WTC11 (cell line): ENCODE data around the gene SESN2. TPM values are rescaled to one million over a fixed set of nuclear protein-coding genes. Genes with fewer than 3 reads are reported as not detected.
"Not testable (repeated sequence)": the region's sequence is repeated elsewhere in the genome, so short reads cannot be mapped to it uniquely, and the experiment has no call there.

Experiments used
- ATAC-seq: fragments of 200-7000 bp; cut with Tn5 transposase; 2 replicates; pipeline ENCODE4 v1.10.0; 2021; ENCODE audit warnings: mild to moderate bottlenecking, moderate library complexity
- CTCF ChIA-PET: fragments of 300-600 bp; sonication (Branson Sonifier 250); formaldehyde crosslinking; loops from one replicate; lab custom pipeline; 2021; ENCODE audit warnings: antibody characterized with exemption; lab: Charles Lee
- POLR2A ChIA-PET: fragments of 350-600 bp; sonication (Branson Sonifier 250); formaldehyde crosslinking; loops from one replicate; lab custom pipeline; 2021; ENCODE audit warnings: antibody characterized with exemption; lab: Charles Lee
- DNase-seq: peaks from one replicate; pipeline ENCODE4 v3.0.0; 2021; ENCODE audit warnings: low spot score
- H3K27ac Mint-ChIP-seq: 2 replicates; pipeline ENCODE4 v1.8.0; 2021; ENCODE audit warnings: mixed read lengths
- H3K27me3 Mint-ChIP-seq: 2 replicates; pipeline ENCODE4 v1.8.0; 2021; ENCODE audit warnings: low read depth, mild to moderate bottlenecking, moderate library complexity, mixed read lengths
- H3K36me3 Mint-ChIP-seq: 2 replicates; pipeline ENCODE4 v1.8.0; 2021; ENCODE audit warnings: mixed read lengths
- H3K4me1 Mint-ChIP-seq: 2 replicates; pipeline ENCODE4 v1.8.0; 2022; ENCODE audit warnings: mixed read lengths
- H3K4me3 Mint-ChIP-seq: 2 replicates; pipeline ENCODE4 v1.8.0; 2021; ENCODE audit warnings: mild to moderate bottlenecking, moderate library complexity, mixed read lengths
- H3K9me3 Mint-ChIP-seq: 2 replicates; pipeline ENCODE4 v1.8.0; 2021; ENCODE audit warnings: mixed read lengths
- ATF1 ChIP-seq: sonication (generic); formaldehyde crosslinking; IDR thresholded peaks from 2 replicates; pipeline ENCODE4 v1.8.1; 2023; ENCODE audit warnings: mild to moderate bottlenecking, moderate library complexity, missing genetic modification reagents
- CREM ChIP-seq: sonication (generic); formaldehyde crosslinking; IDR thresholded peaks from 2 replicates; pipeline ENCODE4 v1.8.1; 2022; ENCODE audit warnings: mild to moderate bottlenecking, missing genetic modification reagents, moderate library complexity
- FOXK1 ChIP-seq: sonication (generic); formaldehyde crosslinking; IDR thresholded peaks from 2 replicates; pipeline ENCODE4 v1.8.0; 2022; ENCODE audit warnings: mild to moderate bottlenecking, moderate library complexity, missing genetic modification reagents
- GRHL2 ChIP-seq: fragments of 250-450 bp; sonication (Bioruptor Pico); IDR thresholded peaks from 2 replicates; pipeline ENCODE4 v1.8.0; 2022; ENCODE audit warnings: mild to moderate bottlenecking, moderate library complexity; ENCODE audit not compliant: insufficient replicate concordance, severe bottlenecking
- JUN ChIP-seq: sonication (generic); formaldehyde crosslinking; IDR thresholded peaks from 2 replicates; pipeline ENCODE4 v1.8.0; 2023; ENCODE audit warnings: mild to moderate bottlenecking, missing genetic modification reagents
- NFYB ChIP-seq: sonication (generic); formaldehyde crosslinking; conservative IDR thresholded peaks from 2 replicates; pipeline ENCODE4 v1.8.0; 2022; ENCODE audit warnings: low read depth, missing genetic modification reagents
- NR1H2 ChIP-seq: sonication (generic); formaldehyde crosslinking; IDR thresholded peaks from 2 replicates; pipeline ENCODE4 v1.9.0; 2021; ENCODE audit warnings: mild to moderate bottlenecking, moderate library complexity, missing genetic modification reagents
- ZNF138 ChIP-seq: sonication (generic); formaldehyde crosslinking; conservative IDR thresholded peaks from 2 replicates; pipeline ENCODE4 v1.8.1; 2022; ENCODE audit warnings: mild to moderate bottlenecking, moderate library complexity, missing genetic modification reagents
- ZNF423 ChIP-seq: fragments of 250-450 bp; sonication (Bioruptor Pico); IDR thresholded peaks from 2 replicates; pipeline ENCODE4 v2.1.2; 2022; ENCODE audit warnings: mild to moderate bottlenecking, moderate library complexity
- ZNF671 ChIP-seq: fragments of 250-450 bp; sonication (Bioruptor Pico); IDR thresholded peaks from 2 replicates; pipeline ENCODE4 v1.8.0; 2021; ENCODE audit warnings: mild to moderate bottlenecking
- total RNA-seq: library from RNA; stranded (reverse); gene quantifications from 3 replicates; pipeline ENCODE4 v1.2.3, GENCODE V29; 2021
- TF ChIP-seq, protein P1 (sequence below): sonication (generic); formaldehyde crosslinking; IDR thresholded peaks from 2 replicates; pipeline ENCODE4 v1.8.0; 2023; ENCODE audit warnings: mild to moderate bottlenecking, missing genetic modification reagents
- TF ChIP-seq, protein P2 (sequence below): sonication (generic); formaldehyde crosslinking; IDR thresholded peaks from 2 replicates; pipeline ENCODE4 v1.8.1; 2023; ENCODE audit warnings: mild to moderate bottlenecking, missing genetic modification reagents, moderate library complexity
- TF ChIP-seq, protein P3 (sequence below): fragments of 250-450 bp; sonication (Bioruptor Pico); IDR thresholded peaks from 2 replicates; pipeline ENCODE4 v1.9.0; 2021; ENCODE audit warnings: moderate library complexity, mild to moderate bottlenecking, inconsistent platforms, borderline replicate concordance
- TF ChIP-seq, protein P4 (sequence below): sonication (generic); formaldehyde crosslinking; IDR thresholded peaks from 2 replicates; pipeline ENCODE4 v1.8.1; 2023; ENCODE audit warnings: mild to moderate bottlenecking, missing genetic modification reagents, borderline replicate concordance

The SESN2 gene
- total RNA-seq, 1 experiment from 2014 or later = 38.1 TPM

DNA sequence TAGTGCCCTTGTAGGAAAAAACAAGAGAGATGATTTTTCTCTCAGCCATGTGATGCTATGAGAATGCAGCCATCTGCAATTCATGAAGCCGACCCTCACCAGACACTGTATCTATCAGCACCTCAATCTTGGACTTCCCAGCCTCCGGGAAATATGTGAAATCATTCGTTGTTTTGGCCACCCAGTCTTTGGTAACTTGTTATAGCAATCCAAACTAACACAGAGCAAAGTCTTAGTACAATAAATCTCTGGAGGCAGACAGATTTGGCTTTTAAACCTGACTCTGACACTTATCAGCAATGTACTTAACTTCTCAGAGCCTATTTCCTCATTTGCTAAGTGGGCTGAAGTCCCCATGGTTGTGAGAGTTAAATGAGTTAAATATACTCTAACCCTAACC lies 64.4 kb downstream of the SESN2 start:
- ChIA-PET CTCF (no interaction called here), POLR2A (no interaction called here)
- H3K27ac Mint-ChIP-seq = no peak overlapping the region
- peaks cover 4% of the 10 kb centered on the region; the same call in 1 of the 2 replicates for H3K4me1 Mint-ChIP-seq
- DNase-seq (no peak), ATAC-seq (no peak)
- H3K4me3 Mint-ChIP-seq = no peak overlapping the region
- H3K36me3 Mint-ChIP-seq = no peaks in the 10 kb centered on the region
- no peaks in the 10 kb centered on the region for H3K9me3 Mint-ChIP-seq
- TF ChIP-seq, protein P1, sequence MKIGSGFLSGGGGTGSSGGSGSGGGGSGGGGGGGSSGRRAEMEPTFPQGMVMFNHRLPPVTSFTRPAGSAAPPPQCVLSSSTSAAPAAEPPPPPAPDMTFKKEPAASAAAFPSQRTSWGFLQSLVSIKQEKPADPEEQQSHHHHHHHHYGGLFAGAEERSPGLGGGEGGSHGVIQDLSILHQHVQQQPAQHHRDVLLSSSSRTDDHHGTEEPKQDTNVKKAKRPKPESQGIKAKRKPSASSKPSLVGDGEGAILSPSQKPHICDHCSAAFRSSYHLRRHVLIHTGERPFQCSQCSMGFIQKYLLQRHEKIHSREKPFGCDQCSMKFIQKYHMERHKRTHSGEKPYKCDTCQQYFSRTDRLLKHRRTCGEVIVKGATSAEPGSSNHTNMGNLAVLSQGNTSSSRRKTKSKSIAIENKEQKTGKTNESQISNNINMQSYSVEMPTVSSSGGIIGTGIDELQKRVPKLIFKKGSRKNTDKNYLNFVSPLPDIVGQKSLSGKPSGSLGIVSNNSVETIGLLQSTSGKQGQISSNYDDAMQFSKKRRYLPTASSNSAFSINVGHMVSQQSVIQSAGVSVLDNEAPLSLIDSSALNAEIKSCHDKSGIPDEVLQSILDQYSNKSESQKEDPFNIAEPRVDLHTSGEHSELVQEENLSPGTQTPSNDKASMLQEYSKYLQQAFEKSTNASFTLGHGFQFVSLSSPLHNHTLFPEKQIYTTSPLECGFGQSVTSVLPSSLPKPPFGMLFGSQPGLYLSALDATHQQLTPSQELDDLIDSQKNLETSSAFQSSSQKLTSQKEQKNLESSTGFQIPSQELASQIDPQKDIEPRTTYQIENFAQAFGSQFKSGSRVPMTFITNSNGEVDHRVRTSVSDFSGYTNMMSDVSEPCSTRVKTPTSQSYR (CRISPR knock-in tag) = no peak
- no peak for TF ChIP-seq NFYB (CRISPR knock-in tag)
- TF ChIP-seq ZNF138 (CRISPR knock-in tag) = no peak
- TF ChIP-seq, protein P2, sequence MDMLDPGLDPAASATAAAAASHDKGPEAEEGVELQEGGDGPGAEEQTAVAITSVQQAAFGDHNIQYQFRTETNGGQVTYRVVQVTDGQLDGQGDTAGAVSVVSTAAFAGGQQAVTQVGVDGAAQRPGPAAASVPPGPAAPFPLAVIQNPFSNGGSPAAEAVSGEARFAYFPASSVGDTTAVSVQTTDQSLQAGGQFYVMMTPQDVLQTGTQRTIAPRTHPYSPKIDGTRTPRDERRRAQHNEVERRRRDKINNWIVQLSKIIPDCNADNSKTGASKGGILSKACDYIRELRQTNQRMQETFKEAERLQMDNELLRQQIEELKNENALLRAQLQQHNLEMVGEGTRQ (CRISPR knock-in tag) = no peak
- no peak for TF ChIP-seq FOXK1 (CRISPR knock-in tag)
- no peak for TF ChIP-seq JUN (CRISPR knock-in tag)
- no peak for TF ChIP-seq ZNF671 (CRISPR knock-in tag)
- no peak for TF ChIP-seq CREM (CRISPR knock-in tag)
- no peak for TF ChIP-seq GRHL2 (CRISPR knock-in tag)
- no peak for TF ChIP-seq ZNF423 (CRISPR knock-in tag)
- TF ChIP-seq, protein P3, sequence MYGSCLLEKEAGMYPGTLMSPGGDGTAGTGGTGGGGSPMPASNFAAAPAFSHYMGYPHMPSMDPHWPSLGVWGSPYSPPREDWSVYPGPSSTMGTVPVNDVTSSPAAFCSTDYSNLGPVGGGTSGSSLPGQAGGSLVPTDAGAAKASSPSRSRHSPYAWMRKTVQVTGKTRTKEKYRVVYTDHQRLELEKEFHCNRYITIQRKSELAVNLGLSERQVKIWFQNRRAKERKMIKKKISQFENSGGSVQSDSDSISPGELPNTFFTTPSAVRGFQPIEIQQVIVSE (CRISPR knock-in tag) = no peak
- no peak for TF ChIP-seq ATF1
- peaks cover 3% of the 10 kb centered on the region; the same call in 1 of the 2 replicates for H3K27me3 Mint-ChIP-seq

DNA sequence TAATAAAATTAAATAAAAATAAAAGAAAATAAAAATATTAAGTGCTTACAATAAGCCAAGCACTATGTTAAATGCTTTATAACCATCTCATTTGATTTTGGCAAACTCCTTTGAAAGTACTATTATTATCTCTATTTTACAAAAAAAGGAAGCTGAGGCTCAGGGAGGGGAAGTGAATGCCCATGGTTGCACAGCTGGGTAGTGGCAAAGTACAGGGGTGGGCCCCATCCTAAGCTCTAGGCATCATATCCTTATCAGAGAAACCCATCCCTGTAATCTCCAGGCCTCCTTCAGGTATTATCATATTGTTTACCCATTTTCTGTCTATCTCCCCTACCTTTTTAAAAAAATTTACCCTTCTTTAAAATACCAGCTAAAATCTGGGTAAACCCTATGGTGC lies 67.2 kb downstream of the SESN2 start:
- ATAC-seq (no peak), DNase-seq (no peak)
- ChIA-PET CTCF (interaction anchor here (3.7 kb wide), 1 partner anchor 78 kb away, joined by 28 read pairs; no protein-coding TSS in a partner anchor), POLR2A (interaction anchor here (0.6 kb wide), 1 partner anchor 20 kb away, joined by 3 read pairs; no protein-coding TSS in a partner anchor)
- TF ChIP-seq NR1H2 (CRISPR knock-in tag) = no peak
- Mint-ChIP-seq H3K27me3 (peaks cover 5% of the 10 kb centered on the region; the same call in 1 of the 2 replicates), H3K36me3 (peaks cover 4% of the 10 kb centered on the region), H3K27ac (no peak overlapping the region), H3K9me3 (no peaks in the 10 kb centered on the region), H3K4me3 (no peak overlapping the region), H3K4me1 (peaks cover 9% of the 10 kb centered on the region)

DNA sequence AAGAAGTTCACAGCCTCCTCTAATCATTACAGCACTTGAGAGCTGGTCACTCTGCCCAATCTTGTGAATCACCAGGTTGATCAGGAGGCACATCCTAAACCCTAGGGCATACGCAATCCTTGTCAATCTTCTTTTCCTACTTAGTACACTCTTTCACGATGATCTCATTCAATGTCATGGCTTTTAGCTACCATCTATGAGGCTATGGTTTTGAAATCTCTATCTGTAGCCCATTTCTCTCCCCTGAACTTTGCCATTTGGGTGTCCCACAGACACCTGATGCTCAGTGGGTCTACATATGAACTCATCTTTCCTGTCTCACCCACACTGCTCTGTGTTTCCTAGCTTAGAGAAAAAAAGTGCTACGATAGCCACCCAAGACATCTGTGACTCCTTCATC lies 67.7 kb downstream of the SESN2 start:
- Mint-ChIP-seq H3K4me1 (peaks cover 9% of the 10 kb centered on the region), H3K27me3 (peaks cover 5% of the 10 kb centered on the region; the same call in 1 of the 2 replicates), H3K9me3 (no peaks in the 10 kb centered on the region), H3K4me3 (no peak overlapping the region), H3K27ac (no peak overlapping the region), H3K36me3 (peaks cover 8% of the 10 kb centered on the region)
- no peak for ATAC-seq
- TF ChIP-seq, protein P4, sequence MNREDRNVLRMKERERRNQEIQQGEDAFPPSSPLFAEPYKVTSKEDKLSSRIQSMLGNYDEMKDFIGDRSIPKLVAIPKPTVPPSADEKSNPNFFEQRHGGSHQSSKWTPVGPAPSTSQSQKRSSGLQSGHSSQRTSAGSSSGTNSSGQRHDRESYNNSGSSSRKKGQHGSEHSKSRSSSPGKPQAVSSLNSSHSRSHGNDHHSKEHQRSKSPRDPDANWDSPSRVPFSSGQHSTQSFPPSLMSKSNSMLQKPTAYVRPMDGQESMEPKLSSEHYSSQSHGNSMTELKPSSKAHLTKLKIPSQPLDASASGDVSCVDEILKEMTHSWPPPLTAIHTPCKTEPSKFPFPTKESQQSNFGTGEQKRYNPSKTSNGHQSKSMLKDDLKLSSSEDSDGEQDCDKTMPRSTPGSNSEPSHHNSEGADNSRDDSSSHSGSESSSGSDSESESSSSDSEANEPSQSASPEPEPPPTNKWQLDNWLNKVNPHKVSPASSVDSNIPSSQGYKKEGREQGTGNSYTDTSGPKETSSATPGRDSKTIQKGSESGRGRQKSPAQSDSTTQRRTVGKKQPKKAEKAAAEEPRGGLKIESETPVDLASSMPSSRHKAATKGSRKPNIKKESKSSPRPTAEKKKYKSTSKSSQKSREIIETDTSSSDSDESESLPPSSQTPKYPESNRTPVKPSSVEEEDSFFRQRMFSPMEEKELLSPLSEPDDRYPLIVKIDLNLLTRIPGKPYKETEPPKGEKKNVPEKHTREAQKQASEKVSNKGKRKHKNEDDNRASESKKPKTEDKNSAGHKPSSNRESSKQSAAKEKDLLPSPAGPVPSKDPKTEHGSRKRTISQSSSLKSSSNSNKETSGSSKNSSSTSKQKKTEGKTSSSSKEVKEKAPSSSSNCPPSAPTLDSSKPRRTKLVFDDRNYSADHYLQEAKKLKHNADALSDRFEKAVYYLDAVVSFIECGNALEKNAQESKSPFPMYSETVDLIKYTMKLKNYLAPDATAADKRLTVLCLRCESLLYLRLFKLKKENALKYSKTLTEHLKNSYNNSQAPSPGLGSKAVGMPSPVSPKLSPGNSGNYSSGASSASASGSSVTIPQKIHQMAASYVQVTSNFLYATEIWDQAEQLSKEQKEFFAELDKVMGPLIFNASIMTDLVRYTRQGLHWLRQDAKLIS = no peak
- DNase-seq = no peak
- CTCF ChIA-PET = interaction anchor here (1.0 to 3.7 kb wide), 2 partner anchors 33 to 78 kb away, joined by 4 to 28 read pairs; no protein-coding TSS in a partner anchor
- POLR2A ChIA-PET = no interaction called here

DNA sequence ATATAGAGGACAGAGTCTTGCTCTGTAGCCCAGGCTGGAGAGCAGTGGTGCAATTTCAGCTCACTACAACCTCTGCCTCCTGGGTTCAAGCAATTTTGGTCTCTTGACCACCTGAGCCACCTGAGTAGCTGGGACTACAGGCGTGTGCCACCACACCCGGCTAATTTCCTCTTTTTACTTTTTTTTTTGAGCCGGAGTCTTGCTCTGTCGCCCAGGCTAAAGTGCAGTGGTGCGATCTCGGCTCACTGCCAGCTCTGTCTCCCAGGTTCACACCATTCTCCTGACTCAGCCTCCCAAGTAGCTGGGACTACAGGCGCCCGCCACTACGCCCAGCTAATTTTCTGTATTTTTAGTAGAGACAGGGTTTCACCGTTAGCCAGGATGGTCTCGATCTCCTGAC lies 68.1 kb downstream of the SESN2 start:
- ChIA-PET POLR2A (interaction anchor here (2.4 kb wide), 1 partner anchor 67 kb away, joined by 19 read pairs; the partner anchor contains the start of gene SESN2), CTCF (interaction anchor here (1.0 to 3.7 kb wide), 2 partner anchors 33 to 79 kb away, joined by 4 to 28 read pairs; no protein-coding TSS in a partner anchor)
- ATAC-seq, DNase-seq, H3K4me1 Mint-ChIP-seq, H3K27me3 Mint-ChIP-seq, H3K9me3 Mint-ChIP-seq, H3K27ac Mint-ChIP-seq: not testable (repeated sequence)
- H3K36me3 Mint-ChIP-seq = peaks cover 11% of the 10 kb centered on the region
- H3K4me3 Mint-ChIP-seq = peak overlapping the region; percentile 16; the same call in 1 of the 2 replicates
